ENCODE data around the gene RIT1. TPM values are rescaled to one million over a fixed set of nuclear protein-coding genes. Genes with fewer than 3 reads are reported as not detected.
"Not testable (repeated sequence)": the region's sequence is repeated elsewhere in the genome, so short reads cannot be mapped to it uniquely, and the experiment has no call there.

Gene RIT1
- total and polyA plus RNA-seq, 9 donors: 19.2 to 37.0 (median 25.6) TPM

DNA sequence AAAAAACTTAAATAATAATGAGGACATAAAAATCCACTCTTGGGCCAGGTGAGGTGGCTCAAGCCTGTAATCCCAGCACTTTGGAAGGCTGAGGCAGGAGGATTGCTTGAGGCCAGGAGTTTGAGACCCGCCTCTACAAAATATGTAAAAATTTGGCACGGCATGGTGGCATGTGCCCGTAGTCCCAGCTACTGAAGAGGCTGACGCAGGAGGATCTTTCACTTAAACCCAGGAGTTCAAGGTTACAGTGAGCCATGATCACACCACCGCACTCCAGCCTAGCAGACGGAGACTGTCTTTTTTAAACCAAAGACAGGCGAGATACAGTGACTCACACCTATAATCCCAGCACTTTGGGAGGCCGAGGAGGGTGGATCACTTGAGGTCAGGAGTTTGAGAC is 14.7 kb downstream of the RIT1 start:
- not testable (repeated sequence) for H3K9me3 ChIP-seq (replicated peaks; ENCODE audit: control insufficient read depth, low read depth, low read length); DNase-seq; H3K4me3 ChIP-seq (ENCODE audit: low read length); H3K27ac ChIP-seq (ENCODE audit: low read length); H3K27me3 ChIP-seq (ENCODE audit: control insufficient read depth, insufficient read depth, low read length)
- peaks cover 11% of the 10 kb centered on the region for H3K4me1 ChIP-seq (ENCODE audit: control insufficient read depth, insufficient read depth, low read length)
- WGBS (ENCODE audit: insufficient coverage): 87% methylated on average over 4 of the region's 8 CpGs
- peaks cover 27% of the 10 kb centered on the region for H3K36me3 ChIP-seq (ENCODE audit: control insufficient read depth, insufficient read depth, low read length)

DNA sequence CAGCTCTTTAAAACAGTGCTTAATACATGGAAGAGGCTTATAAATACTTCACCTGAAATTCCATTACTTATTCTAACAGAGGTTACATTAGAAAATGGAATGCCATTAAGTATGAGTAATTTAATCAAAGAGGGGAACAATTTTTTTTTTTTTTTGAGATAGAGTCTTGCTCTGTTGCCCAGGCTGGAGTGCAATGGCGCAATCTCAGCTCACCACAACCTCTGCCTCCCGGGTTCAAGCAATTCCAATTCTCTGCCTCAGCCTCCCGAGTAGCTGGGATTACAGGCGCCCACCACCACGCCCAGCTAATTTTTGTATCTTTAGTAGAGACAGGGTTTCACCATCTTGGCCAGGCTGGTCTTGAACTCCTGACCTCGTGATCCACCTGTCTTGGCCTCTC is 15.5 kb downstream of the RIT1 start:
- 92% methylated on average over 2 of the region's 6 CpGs for WGBS (ENCODE audit: insufficient coverage)
- H3K36me3 ChIP-seq (ENCODE audit: control insufficient read depth, insufficient read depth, low read length): peaks cover 20% of the 10 kb centered on the region
- H3K4me1 ChIP-seq (ENCODE audit: control insufficient read depth, insufficient read depth, low read length): peaks cover 11% of the 10 kb centered on the region
- H3K4me3 ChIP-seq (ENCODE audit: low read length); H3K27me3 ChIP-seq (ENCODE audit: control insufficient read depth, insufficient read depth, low read length); H3K27ac ChIP-seq (ENCODE audit: low read length); DNase-seq; H3K9me3 ChIP-seq (replicated peaks; ENCODE audit: control insufficient read depth, low read depth, low read length): not testable (repeated sequence)

DNA sequence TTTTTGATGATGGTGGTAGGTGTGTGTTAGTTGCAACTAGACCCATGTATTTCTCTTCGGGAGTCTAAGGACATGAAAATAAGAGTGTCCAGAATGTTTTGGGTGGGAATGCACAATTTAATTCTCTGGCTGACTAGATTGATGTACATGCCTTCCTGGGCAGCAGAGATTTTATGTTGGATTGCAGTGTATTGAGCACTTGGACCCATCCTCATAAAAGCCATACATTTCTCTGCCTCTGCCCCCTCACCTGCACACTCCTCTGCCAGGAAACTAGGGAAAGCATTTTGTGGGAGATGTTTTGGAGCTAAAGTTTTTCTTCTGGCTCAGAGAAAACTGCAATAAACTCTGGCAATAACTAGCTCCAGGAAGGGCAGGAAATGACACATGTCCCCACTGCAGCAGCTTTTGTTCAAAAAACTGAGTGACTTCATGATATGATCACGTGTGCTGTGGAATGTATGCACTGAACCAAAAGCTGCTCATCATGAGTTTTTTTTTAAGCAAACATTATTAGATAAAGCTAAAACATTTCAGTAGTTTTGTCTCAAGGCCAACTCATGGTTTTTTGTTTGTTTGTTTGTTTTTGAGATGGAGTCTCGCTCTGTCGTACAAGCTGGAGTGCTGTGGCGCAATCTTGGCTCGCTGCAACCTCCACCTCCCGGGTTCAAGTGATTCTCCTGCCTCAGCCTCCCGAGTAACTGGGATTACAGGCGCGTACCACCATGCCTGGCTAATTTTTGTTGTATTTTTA is 17.6 kb downstream of the RIT1 start:
- peaks cover 11% of the 10 kb centered on the region for H3K4me1 ChIP-seq (ENCODE audit: control insufficient read depth, insufficient read depth, low read length)
- no peaks in the 10 kb centered on the region for H3K9me3 ChIP-seq (replicated peaks; ENCODE audit: control insufficient read depth, low read depth, low read length)
- H3K4me3 ChIP-seq (ENCODE audit: low read length): no peak overlapping the region
- DNase-seq: peak; percentile 88
- WGBS (ENCODE audit: insufficient coverage): 88% methylated on average over 6 of the region's 10 CpGs
- peaks cover 6% of the 10 kb centered on the region for H3K36me3 ChIP-seq (ENCODE audit: control insufficient read depth, insufficient read depth, low read length)
- H3K27me3 ChIP-seq (ENCODE audit: control insufficient read depth, insufficient read depth, low read length): no peaks in the 10 kb centered on the region
- H3K27ac ChIP-seq (ENCODE audit: low read length): peak overlapping the region; percentile 87

DNA sequence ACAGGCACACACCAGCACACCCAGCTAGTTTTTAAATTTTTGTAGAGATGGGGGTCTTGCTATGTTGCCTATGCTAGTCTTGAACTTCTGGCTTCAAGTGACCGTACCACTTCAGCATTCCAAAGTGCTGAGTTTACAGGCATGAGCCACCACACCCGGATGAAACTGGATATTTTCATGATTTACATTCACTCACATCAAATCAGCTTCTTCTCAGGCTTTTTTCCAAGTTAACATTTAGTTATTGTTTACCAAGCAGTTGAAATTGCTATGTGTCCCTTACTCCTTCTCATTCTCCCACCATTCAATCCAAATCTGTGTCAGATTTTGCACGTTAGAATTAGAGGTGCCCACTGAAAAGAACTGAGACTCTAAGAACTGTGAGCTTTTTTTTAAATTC is 18.4 kb downstream of the RIT1 start:
- DNase-seq: peak; percentile 21
- H3K36me3 ChIP-seq (ENCODE audit: control insufficient read depth, insufficient read depth, low read length): peaks cover 6% of the 10 kb centered on the region
- H3K27me3 ChIP-seq (ENCODE audit: control insufficient read depth, insufficient read depth, low read length): no peaks in the 10 kb centered on the region
- peak overlapping the region; percentile 87 for H3K27ac ChIP-seq (ENCODE audit: low read length)
- no peaks in the 10 kb centered on the region for H3K9me3 ChIP-seq (replicated peaks; ENCODE audit: control insufficient read depth, low read depth, low read length)
- H3K4me3 ChIP-seq (ENCODE audit: low read length): no peak overlapping the region
- 29% methylated on average over 1 of the region's 3 CpGs for WGBS (ENCODE audit: insufficient coverage)
- H3K4me1 ChIP-seq (ENCODE audit: control insufficient read depth, insufficient read depth, low read length): peaks cover 11% of the 10 kb centered on the region

DNA sequence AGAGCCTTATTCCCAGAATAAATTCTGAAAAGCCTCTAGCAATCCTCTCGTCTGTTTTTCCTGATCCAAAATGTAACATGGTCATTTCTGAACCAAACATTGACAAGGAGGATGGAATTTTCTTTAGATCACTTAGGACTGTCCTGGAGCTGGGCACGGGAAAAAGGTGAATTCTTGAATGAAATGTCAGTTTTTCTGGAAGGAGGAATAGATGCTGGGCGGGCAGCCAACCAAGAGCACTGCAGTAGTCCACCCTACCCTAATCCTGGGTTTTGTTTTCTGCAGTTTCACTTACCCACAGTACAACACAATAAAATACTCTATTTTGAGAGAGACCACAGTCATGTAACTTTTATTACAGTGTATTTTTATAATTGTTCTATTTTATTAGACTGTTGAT is 20.9 kb downstream of the RIT1 start:
- Histone ChIP-seq H3K4me1 (ENCODE audit: control insufficient read depth, insufficient read depth, low read length) (peaks cover 11% of the 10 kb centered on the region), H3K4me3 (ENCODE audit: low read length) (no peak overlapping the region), H3K9me3 (replicated peaks; ENCODE audit: control insufficient read depth, low read depth, low read length) (no peaks in the 10 kb centered on the region), H3K27ac (ENCODE audit: low read length) (no peak overlapping the region), H3K27me3 (ENCODE audit: control insufficient read depth, insufficient read depth, low read length) (no peaks in the 10 kb centered on the region), H3K36me3 (ENCODE audit: control insufficient read depth, insufficient read depth, low read length) (peaks cover 2% of the 10 kb centered on the region)
- DNase-seq: no peak
- WGBS (ENCODE audit: insufficient coverage): 50% methylated on average over 1 of the region's 3 CpGs

DNA sequence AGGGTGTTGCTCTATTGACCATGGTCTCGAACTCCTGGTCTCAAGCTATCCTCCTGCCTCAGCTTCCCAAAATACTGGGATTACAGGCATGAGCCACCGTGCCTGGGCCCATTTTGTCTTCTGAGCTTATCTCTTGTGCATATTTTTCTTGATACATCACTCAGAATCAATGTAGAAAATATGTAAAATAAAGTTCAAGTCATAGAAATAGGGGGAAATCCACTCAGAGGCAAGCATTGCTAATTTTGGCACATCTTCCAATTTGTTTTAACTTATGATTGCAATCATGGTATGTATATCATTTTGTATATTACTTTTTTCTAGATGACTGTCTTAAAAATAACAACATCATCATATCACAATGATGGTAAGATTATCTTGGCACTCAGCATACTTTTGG is 21.6 kb downstream of the RIT1 start:
- no peak overlapping the region for H3K27ac ChIP-seq (ENCODE audit: low read length)
- WGBS (ENCODE audit: insufficient coverage): no CpG with 5 or more reads among the region's 2 CpGs

DNA sequence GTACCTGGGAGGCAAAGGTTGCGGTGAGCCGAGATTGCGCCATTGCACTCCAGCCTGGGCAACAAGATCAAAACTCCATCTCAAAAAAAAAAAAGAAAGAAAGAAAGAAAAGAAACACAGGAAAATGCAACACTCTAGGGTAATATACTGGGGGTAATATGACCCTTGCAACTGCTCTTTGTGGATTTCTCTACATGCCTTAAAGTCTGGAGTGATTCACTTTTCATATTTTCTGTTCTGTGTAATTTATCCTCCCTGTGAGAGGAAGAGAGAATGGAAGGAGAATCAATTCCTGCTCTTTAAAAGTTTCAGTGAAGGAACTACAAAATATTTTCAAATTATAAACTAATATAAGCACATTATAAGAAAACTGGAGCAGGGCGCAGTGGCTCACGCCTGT is 22.7 kb downstream of the RIT1 start:
- Histone ChIP-seq H3K4me3 (ENCODE audit: low read length) (no peak overlapping the region), H3K4me1 (ENCODE audit: control insufficient read depth, insufficient read depth, low read length) (peaks cover 10% of the 10 kb centered on the region), H3K27me3 (ENCODE audit: control insufficient read depth, insufficient read depth, low read length) (no peaks in the 10 kb centered on the region), H3K27ac (ENCODE audit: low read length) (no peak overlapping the region), H3K36me3 (ENCODE audit: control insufficient read depth, insufficient read depth, low read length) (peaks cover 2% of the 10 kb centered on the region), H3K9me3 (replicated peaks; ENCODE audit: control insufficient read depth, low read depth, low read length) (no peaks in the 10 kb centered on the region)
- no CpG with 5 or more reads among the region's 5 CpGs for WGBS (ENCODE audit: insufficient coverage)
- no peak for DNase-seq

More for the DNA sequence above, 21.6 kb downstream of the RIT1 start:
- Histone ChIP-seq H3K4me3 (ENCODE audit: low read length) (no peak overlapping the region), H3K4me1 (ENCODE audit: control insufficient read depth, insufficient read depth, low read length) (peaks cover 11% of the 10 kb centered on the region), H3K9me3 (replicated peaks; ENCODE audit: control insufficient read depth, low read depth, low read length) (no peaks in the 10 kb centered on the region), H3K27me3 (ENCODE audit: control insufficient read depth, insufficient read depth, low read length) (no peaks in the 10 kb centered on the region), H3K36me3 (ENCODE audit: control insufficient read depth, insufficient read depth, low read length) (peaks cover 2% of the 10 kb centered on the region)
- DNase-seq: no peak

DNA sequence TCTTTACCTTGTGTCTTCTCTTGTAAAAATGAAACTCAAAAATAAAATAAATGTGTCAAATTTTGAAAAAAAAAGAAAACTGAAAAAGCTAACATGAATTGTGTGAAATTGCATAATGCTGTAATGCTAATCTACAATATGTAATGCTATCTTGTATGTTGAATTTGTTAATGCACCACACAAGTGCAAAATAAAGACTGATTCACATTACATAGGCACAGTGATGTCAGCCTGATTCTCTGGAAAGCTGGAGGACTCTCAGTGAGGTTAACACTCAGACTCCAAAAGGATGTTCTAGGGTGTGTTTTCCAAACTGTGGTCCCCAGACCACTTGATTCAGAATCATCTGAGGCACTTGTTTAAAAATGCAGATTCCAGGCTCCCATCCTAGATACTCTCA is 26.2 kb downstream of the RIT1 start:
- no peaks in the 10 kb centered on the region for H3K4me1 ChIP-seq (ENCODE audit: control insufficient read depth, insufficient read depth, low read length)
- no peak overlapping the region for H3K4me3 ChIP-seq (ENCODE audit: low read length)
- H3K36me3 ChIP-seq (ENCODE audit: control insufficient read depth, insufficient read depth, low read length): peaks cover 17% of the 10 kb centered on the region
- no peaks in the 10 kb centered on the region for H3K27me3 ChIP-seq (ENCODE audit: control insufficient read depth, insufficient read depth, low read length)
- H3K27ac ChIP-seq (ENCODE audit: low read length): no peak overlapping the region
- no peak for DNase-seq
- H3K9me3 ChIP-seq (replicated peaks; ENCODE audit: control insufficient read depth, low read depth, low read length): no peaks in the 10 kb centered on the region

DNA sequence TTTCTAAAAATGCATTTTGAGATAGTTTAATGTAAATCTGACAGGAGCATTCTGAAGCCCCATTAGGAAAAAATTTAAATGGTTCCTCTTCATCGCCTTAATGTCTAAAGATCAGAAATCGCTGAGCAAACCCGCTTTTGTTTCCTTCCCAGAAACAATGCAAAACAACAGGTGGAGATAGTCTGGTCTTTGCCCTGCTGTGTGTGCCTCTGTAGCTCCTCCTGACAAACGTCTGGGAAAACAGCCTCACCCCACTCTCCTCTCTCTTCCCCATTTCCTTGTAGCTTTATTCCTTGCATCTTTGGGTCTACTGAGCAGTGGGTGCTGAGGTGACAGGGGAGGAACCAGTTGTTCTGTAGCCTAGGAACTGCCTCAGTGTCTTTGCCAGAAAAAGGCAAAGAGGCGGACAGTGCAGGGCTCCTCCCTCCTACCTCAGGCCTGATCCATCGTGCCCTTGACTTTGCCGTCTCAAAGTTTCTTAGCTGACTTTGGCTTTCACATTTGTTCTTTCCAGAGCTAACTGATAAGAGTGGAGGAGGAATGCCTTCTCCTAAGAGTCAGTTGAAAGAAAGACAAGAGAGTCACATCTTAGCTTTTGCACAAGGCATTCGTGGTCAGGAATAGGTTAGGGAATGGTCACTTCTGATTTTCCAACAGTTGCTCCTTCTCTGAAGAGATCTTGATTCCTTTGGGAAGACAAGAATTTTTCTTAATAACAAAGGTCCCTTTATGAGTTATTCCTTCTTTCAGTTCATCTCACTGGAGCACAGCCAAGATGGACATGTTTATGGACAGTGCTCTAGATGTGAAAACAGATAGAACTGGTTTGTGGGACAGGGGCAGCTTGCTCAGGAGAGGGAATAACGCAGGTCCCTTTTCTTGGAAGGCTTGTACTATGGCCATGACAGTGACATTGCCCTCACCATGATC is 26.9 kb downstream of the RIT1 start:
- 88% methylated on average over 3 of the region's 9 CpGs for WGBS (ENCODE audit: insufficient coverage)
- DNase-seq: no peak
- no peaks in the 10 kb centered on the region for H3K27me3 ChIP-seq (ENCODE audit: control insufficient read depth, insufficient read depth, low read length)
- no peak overlapping the region for H3K27ac ChIP-seq (ENCODE audit: low read length)
- no peaks in the 10 kb centered on the region for H3K4me1 ChIP-seq (ENCODE audit: control insufficient read depth, insufficient read depth, low read length)
- no peaks in the 10 kb centered on the region for H3K9me3 ChIP-seq (replicated peaks; ENCODE audit: control insufficient read depth, low read depth, low read length)
- H3K36me3 ChIP-seq (ENCODE audit: control insufficient read depth, insufficient read depth, low read length): peaks cover 17% of the 10 kb centered on the region
- H3K4me3 ChIP-seq (ENCODE audit: low read length): no peak overlapping the region

DNA sequence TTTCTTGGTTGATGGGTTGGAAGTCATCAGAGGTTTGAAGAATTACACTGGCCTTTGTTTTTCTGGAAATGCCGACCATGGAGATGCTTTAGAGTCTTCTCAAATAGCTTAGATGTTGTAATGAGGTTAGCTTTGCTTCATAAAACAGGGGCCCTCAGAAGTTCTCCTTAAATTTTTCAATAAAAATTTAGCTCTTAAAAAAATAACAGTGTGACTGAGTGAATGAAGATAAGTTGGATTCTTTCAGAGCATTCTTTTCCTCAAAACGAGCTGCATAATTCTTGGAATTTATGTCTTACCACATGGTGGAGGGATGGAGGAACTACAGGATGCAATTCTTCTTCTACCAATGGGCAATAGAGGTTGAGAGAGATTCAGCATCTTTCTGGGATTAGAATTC is 28.4 kb downstream of the RIT1 start:
- H3K4me3 ChIP-seq (ENCODE audit: low read length): no peak overlapping the region
- no CpG with 5 or more reads among the region's 2 CpGs for WGBS (ENCODE audit: insufficient coverage)
- no peak for DNase-seq
- no peaks in the 10 kb centered on the region for H3K4me1 ChIP-seq (ENCODE audit: control insufficient read depth, insufficient read depth, low read length)
- H3K36me3 ChIP-seq (ENCODE audit: control insufficient read depth, insufficient read depth, low read length): peaks cover 20% of the 10 kb centered on the region
- H3K9me3 ChIP-seq (replicated peaks; ENCODE audit: control insufficient read depth, low read depth, low read length): no peaks in the 10 kb centered on the region
- H3K27me3 ChIP-seq (ENCODE audit: control insufficient read depth, insufficient read depth, low read length): no peaks in the 10 kb centered on the region
- H3K27ac ChIP-seq (ENCODE audit: low read length): no peak overlapping the region
